Heart right ventricle (tissue), 16 donors: ENCODE results near the gene VAPB. TPM values are rescaled to one million over a fixed set of nuclear protein-coding genes. Genes with fewer than 3 reads are reported as not detected.

Experiments
- ATAC-seq, 8 donors: fragments of 200-7000 bp; cut with Tn5 transposase; one replicate each; pipeline ENCODE4 v1.9.1; 2020; ENCODE audit warnings: mild to moderate bottlenecking in 8 of 8, moderate library complexity in 8 of 8, moderate number of reproducible peaks in 1 of 8
- DNase-seq, 2 donors: peaks; one replicate each; pipeline ENCODE4 v3.0.0-alpha.2; 2020
- H3K27ac ChIP-seq, 10 donors: fragments of 200-600 bp; sonication (generic) in 2 of 10; one replicate each; pipeline versions ENCODE4 v1.5.0 to v1.8.0; 2020 to 2022; ENCODE audit warnings: mild to moderate bottlenecking in 3 of 10
- H3K27me3 ChIP-seq, 7 donors: fragments of 200-600 bp; one replicate each; pipeline ENCODE4 v1.8.0; 2021 to 2022; ENCODE audit warnings: mild to moderate bottlenecking in 2 of 7
- H3K36me3 ChIP-seq, 9 donors: fragments of 200-600 bp; sonication (generic) in 1 of 9; one replicate each; pipeline versions ENCODE4 v1.5.0 to v1.8.0; 2020 to 2022; ENCODE audit warnings: mild to moderate bottlenecking in 2 of 9
- H3K4me1 ChIP-seq, 9 donors: fragments of 200-600 bp; sonication (generic) in 1 of 9; one replicate each; pipeline versions ENCODE4 v1.5.0 to v1.8.0; 2020 to 2022; ENCODE audit warnings: mild to moderate bottlenecking in 4 of 9
- H3K4me3 ChIP-seq, 10 donors: fragments of 200-600 bp; sonication (generic) in 2 of 10; one replicate each; pipeline versions ENCODE4 v1.5.0 to v1.8.0; 2020 to 2022; ENCODE audit warnings: mild to moderate bottlenecking in 7 of 10, moderate library complexity in 2 of 10
- H3K9me3 ChIP-seq, 11 donors: fragments of 200-600 bp in 10 of 11; sonication (generic) in 2 of 11; one replicate each; pipeline versions ENCODE4 v1.5.0 to v1.8.0; 2013 to 2022; ENCODE audit warnings: mild to moderate bottlenecking in 2 of 11, control low read depth in 1 of 11, moderate library complexity in 1 of 11
- CTCF ChIP-seq, 9 donors: fragments of 200-600 bp; sonication (generic) in 2 of 9; IDR thresholded peaks; one replicate each; pipeline versions ENCODE4 v1.5.0 to v1.8.0; 2021 to 2022; ENCODE audit warnings: antibody characterized with exemption in 9 of 9, mild to moderate bottlenecking in 5 of 9, moderate library complexity in 1 of 9
- WGBS, 2 donors: extraction: QIAGEN DNeasy Blood & Tissue Kit; methylation state at CpG; one replicate each; pipeline ENCODE4 v1.1.7; 2013; ENCODE audit warnings: inconsistent platforms in 1 of 2; 5-methylcytosine and 5-hydroxymethylcytosine counted together
- intact Hi-C, 10 donors: fragments of 100-400 bp; cut with DNase I; formaldehyde crosslinking; loops; one replicate each; pipeline versions ENCODE4 v1.11.1 to v1.14.2; 2022
- polyA plus RNA-seq, 2 donors: library from polyadenylated mRNA; stranded (reverse); fragments of 200-250 nt; gene quantifications; one replicate each; pipeline ENCODE4 v1.2.3, GENCODE V29; 2013
- total RNA-seq, 10 donors: library from RNA; stranded (reverse); fragmentation: NEBNext Ultra II Directional in 3 of 10; extraction: Animal tissue kit (Norgen Biotek cat#: 25700) in 3 of 10; gene quantifications; one replicate each; pipeline versions ENCODE4 v1.2.1 to v1.2.4, GENCODE V29; 2021 to 2023
- donor health status: Arrhythmogenic right ventricular cardiomyopathy.
- donor health status: ischemic (EF 13 %, LVEDD 7.1; RV severe dilation, severe dysfunction).
- donor health status: healthy with polysubstance abuse.
- donor health status: DM: no; HTN: yes; CAD: no.
- donor health status: DM: no; HTN: no; CAD: no.
- donor health status: ischemic (EF 25% LVEDD 6.9; RV normal size, moderate dysfunction).
- donor health status: ischemic (EF 25% LVEDD 5.7; RV mildly dilated, moderate dysfunction).
- donor health status: healthy.
- donor health status: DM: yes; HTN: yes; CAD: no.
- donor health status: Ischemic cardiomyopathy.
- donor health status: ischemic (EF 35%, LVEDD 5.7; RV mildly dilated, moderate dysfunction).
- donor health status: nonischemic (EF 11% LVEDD 7.7; RV severe dilation, severe dysfunction).
- donor health status: DM: yes; HTN: yes; CAD: no.
- donor health status: PGD.
- donor health status: ischemic (EF 29% LVEDD 5.4; RV normal size, mild dysfunction).
- donor health status: nonischemic (EF 23%, LVEDD 6.1; RV moderate dilation, normal function).

The VAPB gene
- total and polyA plus RNA-seq, 12 donors, result 20.8 to 89.9 (median 69.8) TPM

GRCh38 chr20:58483051-58483450 is 94.0 kb downstream of the VAPB start:
- TF ChIP-seq CTCF (IDR thresholded peaks at IDR 0.05), result no peak
- no peak for ATAC-seq
- Histone ChIP-seq H3K4me3 (no peak overlapping the region), H3K4me1 (peaks cover 0 to 8% (median 0%) of the 10 kb centered on the region in 9 donors), H3K27ac (no peak overlapping the region), H3K9me3 (peaks cover 0 to 51% (median 22%) of the 10 kb centered on the region in 11 donors), H3K36me3 (no peaks in the 10 kb centered on the region), H3K27me3 (peaks cover 0 to 6% (median 0%) of the 10 kb centered on the region in 7 donors)
- DNase-seq, result no peak
- intact Hi-C loops, result loop anchor here in 3 of 10 donors (5.0 to 10.0 kb wide), 2 partner anchors 162 to 974 kb away; no protein-coding TSS in a partner anchor
- 62 to 73% methylated on average over 5 of the region's 5 CpGs for WGBS, 2 donors

DNA sequence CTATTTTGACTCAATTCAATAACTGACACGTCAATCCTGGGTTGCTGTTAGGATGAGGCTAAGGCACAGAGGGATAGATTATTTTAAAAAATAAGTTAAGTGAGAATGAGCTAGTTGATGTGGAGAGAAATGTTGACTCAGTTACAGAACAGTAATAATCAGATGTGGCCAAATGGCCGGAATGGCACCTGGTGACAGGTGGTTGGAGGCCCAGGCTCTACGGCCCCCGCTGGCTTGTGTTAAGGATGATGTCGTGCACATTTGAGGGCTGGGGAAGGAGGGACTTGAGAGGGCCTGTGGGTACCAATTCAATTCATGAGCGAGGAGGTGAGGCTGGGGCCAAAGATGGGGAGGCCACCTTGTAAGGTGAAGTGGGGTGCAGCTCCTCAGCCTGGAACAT is 94.4 kb downstream of the VAPB start:
- H3K27me3 ChIP-seq, result peaks cover 0 to 6% (median 0%) of the 10 kb centered on the region in 7 donors
- no peak overlapping the region for H3K4me3 ChIP-seq
- peaks cover 0 to 50% (median 18%) of the 10 kb centered on the region in 11 donors for H3K9me3 ChIP-seq
- ATAC-seq (no peak), DNase-seq (no peak)
- intact Hi-C loops, result loop anchor here in 3 of 10 donors (5.0 to 10.0 kb wide), 2 partner anchors 161 to 974 kb away; no protein-coding TSS in a partner anchor
- TF ChIP-seq CTCF (IDR thresholded peaks at IDR 0.05), result no peak
- WGBS, 2 donors, result 91 to 92% methylated on average over 6 of the region's 6 CpGs
- peaks cover 0 to 8% (median 0%) of the 10 kb centered on the region in 9 donors for H3K4me1 ChIP-seq
- no peak overlapping the region for H3K27ac ChIP-seq
- no peaks in the 10 kb centered on the region for H3K36me3 ChIP-seq

GRCh38 chr20:58485393-58485792 is 96.4 kb downstream of the VAPB start:
- no peak for DNase-seq
- H3K27me3 ChIP-seq, result peaks cover 0 to 6% (median 0%) of the 10 kb centered on the region in 7 donors
- no peak for ATAC-seq
- no peak for TF ChIP-seq CTCF (IDR thresholded peaks at IDR 0.05)
- peaks cover 0 to 56% (median 16%) of the 10 kb centered on the region in 11 donors for H3K9me3 ChIP-seq
- H3K4me1 ChIP-seq, result peaks cover 0 to 4% (median 0%) of the 10 kb centered on the region in 9 donors
- H3K36me3 ChIP-seq, result no peaks in the 10 kb centered on the region
- no peak overlapping the region for H3K27ac ChIP-seq
- WGBS, 2 donors, result 90 to 93% methylated on average over 3 of the region's 3 CpGs
- H3K4me3 ChIP-seq, result no peak overlapping the region
- intact Hi-C loops, result loop anchor here in 2 of 10 donors (10.0 kb wide), 1 partner anchor 159 kb away; no protein-coding TSS in a partner anchor

GRCh38 chr20:58486207-58486606 is 97.2 kb downstream of the VAPB start:
- no peak for DNase-seq
- H3K36me3 ChIP-seq, result no peaks in the 10 kb centered on the region
- H3K4me3 ChIP-seq, result no peak overlapping the region
- no peak overlapping the region for H3K27ac ChIP-seq
- no peak for ATAC-seq
- intact Hi-C loops, result loop anchor here in 2 of 10 donors (10.0 kb wide), 1 partner anchor 159 kb away; no protein-coding TSS in a partner anchor
- H3K4me1 ChIP-seq, result peaks cover 0 to 4% (median 0%) of the 10 kb centered on the region in 9 donors
- TF ChIP-seq CTCF (IDR thresholded peaks at IDR 0.05), result no peak
- WGBS, 2 donors, result 36 to 38% methylated on average over 1 of the region's 1 CpG
- peaks cover 0 to 6% (median 0%) of the 10 kb centered on the region in 7 donors for H3K27me3 ChIP-seq
- peaks cover 0 to 58% (median 16%) of the 10 kb centered on the region in 11 donors for H3K9me3 ChIP-seq
